HG02973 (cell line): Measurements from ENCODE around the gene ZNF184.

ENCODE experiments used
- ATAC-seq: cut with Tn5 transposase; IDR thresholded peaks from one replicate; pipeline ENCODE4 v1.9.1; 2021; ENCODE audit warnings: moderate library complexity; ENCODE audit not compliant: unreplicated experiment

ZNF184 gene

DNA sequence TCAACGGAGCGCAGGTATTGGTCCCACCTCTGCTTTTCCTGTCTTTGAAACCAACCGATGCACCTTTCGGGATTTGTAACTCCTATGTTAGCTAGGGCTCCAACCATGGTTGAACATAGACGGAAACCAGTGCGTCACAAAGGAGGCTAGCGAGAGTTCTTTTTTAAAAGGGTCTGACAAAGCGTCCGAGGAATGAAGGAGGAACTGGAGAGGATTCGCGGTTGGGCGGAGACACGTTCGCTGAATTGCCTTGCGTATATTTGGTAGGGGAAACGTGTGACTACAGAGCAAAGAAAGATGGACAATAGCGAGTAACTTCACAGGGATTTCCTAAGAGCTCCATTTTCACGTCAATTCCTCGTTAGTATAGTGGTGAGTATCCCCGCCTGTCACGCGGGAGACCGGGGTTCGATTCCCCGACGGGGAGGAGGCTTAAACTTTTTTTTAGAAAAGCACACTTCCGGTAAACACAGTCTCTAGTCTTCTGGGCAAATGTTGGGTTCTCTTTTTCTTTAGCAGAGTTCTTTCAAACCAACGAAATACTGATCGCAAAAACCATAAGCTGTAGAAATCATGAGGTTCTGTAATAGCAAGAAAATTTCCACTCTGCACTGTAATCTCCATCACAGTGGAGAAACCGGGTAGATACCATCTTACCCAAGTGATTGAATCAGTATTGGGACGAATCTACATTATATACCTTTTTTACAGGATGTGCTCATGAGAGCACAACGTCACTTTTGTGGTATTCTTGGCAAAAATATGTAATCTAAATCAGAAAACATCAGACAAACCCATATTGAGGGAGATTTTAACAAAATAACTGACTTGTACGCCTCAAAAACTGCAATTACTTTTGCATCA, 6.6 kb upstream of the ZNF184 start:
- ATAC-seq: peak; percentile 49

DNA sequence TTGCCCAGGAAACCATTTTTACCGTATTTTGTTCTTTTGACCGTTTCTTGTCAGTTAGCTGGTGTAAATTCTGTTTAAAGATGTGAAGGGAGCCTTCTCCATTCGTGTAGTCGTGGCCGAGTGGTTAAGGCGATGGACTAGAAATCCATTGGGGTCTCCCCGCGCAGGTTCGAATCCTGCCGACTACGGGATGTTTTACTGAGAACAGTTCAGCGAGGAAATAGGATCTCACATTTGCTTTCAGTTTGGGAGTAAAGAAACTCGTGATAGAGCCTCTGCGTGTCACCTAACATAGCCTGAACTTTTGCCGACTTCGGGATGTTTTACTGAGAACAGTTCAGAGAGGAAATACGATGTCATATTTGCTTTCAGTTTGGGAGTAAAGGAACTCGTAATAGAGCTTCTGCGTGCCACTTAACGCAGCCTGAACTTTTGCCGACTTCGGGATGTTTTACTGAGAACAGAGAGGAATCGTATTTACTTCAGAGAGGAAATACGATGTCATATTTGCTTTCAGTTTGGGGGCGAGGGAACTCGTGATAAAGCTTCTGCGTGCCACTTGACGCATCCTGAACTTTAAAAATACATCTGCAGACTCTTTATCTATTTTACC, 5.9 kb upstream of the ZNF184 start:
- ATAC-seq: peak; percentile 50

DNA sequence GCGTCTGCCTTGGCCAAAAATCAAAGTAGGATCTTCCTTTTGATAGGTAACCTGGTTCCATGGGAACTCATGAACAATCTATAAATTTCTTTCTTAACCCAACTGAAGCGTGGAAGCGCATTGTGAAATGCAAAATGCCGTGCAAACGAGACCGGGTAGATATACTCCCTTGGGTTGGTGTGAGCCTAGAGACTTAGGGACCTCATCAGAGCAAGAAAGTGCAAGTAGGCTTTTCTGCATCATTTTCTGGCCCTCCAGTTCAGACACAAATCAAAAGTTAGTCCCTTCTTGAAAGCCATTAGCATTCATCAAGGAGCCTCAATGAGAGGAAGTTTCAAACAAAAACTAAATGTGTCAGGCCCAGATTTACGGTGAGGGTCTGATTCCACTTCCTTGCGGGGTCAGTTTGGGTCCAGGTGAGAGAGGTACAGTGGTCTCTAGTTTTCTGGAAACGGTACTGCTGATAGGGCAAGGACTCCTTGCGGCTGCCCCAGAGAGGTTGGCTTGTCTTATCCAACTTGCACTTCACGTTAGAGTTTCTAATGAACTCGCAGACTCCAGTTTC, 5.3 kb upstream of the ZNF184 start:
- ATAC-seq: peak; percentile 15

DNA sequence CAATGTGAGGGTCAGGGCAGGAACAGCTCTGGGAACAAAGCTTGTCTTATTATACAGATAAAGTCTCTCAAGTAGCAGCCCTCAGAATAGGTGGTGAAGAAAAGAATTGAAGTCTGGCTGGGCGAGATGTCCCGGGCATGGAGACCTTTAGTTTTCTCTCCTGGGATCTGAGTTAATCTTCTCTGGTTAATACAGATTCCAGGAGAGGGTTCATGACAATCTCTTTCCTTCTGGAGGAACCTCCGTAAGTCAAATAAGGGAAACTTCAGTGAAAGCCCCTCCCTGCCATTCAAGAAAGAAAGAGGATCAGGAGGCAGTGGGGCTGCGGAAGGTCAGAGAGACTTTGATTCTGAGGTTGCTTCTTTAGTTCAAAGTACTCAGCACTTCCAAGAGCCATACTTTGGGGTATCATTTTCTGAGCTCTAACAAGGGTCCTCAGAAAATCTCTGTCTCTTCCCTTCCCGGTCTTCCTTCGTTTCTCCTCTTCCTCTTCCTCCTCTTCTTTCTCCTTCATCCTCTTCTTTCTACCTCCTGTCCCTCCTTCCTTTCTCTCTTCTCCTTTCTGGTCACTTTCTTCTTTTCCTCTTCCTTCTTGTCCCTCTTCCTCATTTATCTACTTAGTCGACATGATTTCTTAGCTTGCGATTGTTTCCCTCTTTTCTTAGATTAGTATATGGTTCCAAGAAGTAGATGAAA, 4.6 kb upstream of the ZNF184 start:
- no peak for ATAC-seq

DNA sequence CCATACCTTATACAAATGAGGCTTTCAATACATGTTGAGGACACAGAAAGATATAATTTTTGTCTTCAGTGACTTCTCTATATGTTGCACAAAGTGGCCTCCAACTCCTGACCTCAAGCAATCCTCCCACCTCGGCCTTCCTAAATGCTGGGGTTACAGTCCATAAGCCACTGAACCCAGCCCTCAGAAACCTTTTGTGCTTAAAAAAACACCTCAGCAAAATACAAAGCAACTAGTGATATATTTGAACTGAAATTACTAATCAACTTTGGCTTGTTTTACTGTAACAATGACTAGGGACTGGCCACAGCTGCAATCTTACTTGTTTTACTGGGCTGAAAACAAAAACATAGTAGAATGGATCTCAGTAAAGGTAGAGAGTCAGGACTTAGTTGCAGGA, 3.2 kb upstream of the ZNF184 start:
- ATAC-seq: no peak

DNA sequence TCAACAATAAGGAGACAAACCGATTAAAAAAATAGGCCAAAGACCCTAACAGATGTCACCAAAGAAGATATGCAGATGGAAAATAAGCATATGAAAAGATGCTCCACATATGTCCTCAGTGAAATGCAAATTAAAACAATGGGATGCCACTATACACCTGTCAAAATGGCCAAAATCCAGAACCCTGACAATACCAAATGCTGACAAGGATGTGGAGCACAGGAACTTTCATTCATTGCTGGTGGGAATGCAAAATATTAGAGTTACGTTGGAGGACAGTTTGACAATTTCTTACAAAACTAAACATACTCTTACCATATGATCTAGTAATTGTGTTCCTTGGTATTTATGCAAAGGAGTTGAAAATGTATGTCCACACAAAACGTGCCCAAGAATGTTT, 1.8 kb upstream of the ZNF184 start:
- ATAC-seq: no peak

DNA sequence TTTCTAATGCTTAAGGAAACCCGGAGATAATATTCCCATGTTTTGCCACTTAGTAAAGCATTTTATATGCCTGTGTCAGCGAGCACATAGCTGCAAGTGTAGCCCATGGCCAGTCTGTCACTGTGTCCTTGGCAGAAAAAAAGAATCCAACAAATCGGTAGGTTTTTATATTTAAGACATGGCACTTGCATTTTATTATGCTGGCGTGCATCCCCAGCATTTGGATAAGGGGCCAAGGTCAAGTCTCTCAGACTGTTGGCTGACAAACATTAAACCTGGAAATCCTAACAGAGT, 1.2 kb upstream of the ZNF184 start:
- ATAC-seq: no peak

DNA sequence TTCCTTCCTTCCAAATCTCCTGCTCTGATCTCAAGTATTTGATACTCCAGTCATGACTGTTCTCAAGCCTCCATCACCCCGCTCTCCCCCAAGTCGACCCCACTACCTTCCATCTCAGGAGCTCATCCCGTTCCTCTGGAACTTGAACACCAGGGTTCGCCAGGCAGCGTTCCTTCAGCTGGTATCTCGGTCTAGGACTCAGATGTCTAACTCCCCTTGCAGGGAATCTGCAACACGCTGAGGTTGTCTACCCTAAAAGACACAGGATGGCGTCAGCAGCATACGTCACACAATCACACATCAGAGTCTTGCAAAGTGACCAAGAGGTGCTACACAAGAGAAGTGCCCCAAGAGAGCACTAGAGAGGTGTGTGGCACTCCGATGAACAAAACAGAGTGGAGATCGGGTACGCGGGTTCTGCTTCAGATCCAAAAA, 706 bp downstream of the ZNF184 start:
- peak; percentile 42 for ATAC-seq

DNA sequence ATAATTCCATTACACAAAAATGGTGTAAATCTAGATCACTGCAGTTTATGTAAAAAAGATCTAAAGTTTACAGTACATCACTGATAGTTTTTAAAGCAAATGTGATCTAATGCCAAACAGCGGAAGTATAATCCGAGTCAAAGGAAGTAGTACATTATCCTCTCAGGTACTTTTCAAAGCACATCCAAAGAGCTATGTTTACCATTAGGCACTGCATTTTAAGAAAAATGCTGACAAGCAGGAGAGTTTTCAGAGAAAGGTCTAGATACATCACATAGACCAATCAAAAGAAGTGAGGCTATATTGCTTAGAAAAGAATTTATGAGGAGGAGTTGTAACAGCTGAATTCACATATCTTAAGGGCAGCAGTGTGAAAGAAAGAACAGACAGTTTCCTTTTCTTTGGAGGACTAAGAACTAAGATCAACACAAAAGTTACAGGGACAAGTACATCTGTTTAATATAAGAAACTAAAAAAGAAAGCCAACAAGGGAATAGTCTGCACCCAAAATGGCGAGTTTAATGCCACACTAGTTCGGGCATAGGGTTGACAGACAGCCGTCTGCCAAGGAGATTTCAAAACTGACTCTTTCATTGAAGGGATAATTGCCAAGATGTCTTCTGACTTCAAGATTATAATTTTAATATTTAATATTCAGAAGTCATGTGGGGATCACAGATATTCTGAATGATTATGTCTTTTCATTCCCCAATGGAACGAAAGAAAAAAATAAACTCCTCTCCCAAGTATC, 1.4 kb downstream of the ZNF184 start:
- no peak for ATAC-seq

DNA sequence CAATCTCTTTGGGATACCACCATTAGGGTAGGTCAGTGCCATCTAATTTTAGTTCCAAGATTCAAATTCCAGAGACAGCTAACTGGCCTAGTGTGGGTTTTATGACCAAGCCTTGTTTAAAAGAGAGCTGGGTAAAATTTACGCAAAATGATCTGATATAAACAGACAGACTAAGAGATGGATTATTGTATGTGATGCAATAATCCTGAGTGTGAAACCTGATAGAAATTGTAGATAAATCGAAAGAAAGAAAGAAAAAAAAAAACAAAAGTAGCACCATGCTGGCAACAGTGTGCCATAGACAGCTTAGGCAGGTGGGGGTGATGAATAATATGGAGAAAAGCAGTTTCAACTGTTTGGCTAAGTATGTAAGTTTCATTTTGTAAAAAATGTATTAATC, 2.9 kb downstream of the ZNF184 start:
- ATAC-seq: no peak

DNA sequence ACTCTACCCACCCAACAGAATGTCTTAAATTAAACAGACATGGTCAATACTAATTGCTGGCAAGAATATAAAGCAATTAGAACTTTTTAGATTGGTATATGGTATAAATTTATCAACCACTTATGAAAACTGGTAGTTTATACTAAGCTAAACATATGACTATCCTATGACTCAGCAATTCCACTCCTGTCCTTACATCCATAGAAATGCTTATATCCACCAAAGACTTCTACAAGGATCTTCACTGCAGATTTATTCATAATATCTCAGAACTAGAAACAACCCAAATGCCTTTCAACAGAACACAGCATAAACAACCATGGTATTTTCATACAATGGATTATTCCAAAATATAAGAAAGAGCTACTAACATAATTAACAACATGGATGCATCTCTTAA, 4.6 kb downstream of the ZNF184 start:
- no peak for ATAC-seq

DNA sequence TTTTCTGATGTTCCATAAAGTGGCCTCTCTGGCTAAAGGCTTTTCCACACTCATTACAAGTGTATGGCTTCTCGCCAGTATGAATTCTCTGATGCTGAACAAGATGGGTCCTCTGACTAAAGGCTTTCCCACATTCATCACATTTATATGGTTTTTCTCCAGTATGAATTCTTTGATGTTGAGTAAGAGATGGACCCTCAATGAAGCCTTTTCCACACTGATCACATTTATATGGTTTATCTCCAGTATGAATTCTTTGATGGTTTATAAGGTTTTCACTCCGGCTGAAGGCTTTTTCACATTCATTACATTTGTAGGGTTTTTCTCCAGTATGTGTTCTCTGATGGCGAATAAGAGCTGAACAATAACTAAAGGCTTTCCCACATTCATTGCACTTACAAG, 20.4 kb downstream of the ZNF184 start:
- no peak for ATAC-seq

DNA sequence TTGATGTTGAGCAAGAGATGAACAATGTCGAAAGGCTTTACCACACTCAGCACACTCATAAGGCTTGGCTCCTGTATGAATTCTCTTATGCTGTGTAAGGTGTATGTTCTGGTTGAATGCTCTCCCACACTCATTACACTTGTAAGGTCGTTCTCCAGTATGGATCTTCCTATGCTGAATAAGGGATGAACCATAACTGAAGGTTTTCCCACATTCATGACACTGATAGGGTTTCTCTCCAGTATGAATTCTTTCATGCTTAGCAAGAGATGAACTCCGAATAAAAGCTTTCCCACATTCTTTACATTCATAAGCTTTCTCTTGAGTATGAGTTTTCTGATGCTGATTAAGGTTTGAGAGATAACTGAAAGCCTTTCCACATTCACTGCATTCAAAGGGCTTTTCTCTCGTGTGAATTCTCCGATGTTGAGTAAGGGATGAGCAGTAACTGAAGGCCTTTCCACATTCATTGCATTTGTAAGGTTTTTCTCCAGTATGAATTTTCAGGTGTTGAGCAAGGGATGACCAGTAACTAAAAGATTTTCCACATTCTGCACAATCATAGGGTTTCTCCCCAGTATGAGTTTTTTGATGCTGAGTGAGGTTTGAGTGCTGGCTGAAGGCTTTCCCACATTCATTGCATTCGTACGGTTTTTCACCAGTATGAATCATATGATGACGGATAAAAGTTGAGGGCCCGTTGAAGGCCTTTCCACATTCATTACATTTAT, 21.1 kb downstream of the ZNF184 start:
- no peak for ATAC-seq

DNA sequence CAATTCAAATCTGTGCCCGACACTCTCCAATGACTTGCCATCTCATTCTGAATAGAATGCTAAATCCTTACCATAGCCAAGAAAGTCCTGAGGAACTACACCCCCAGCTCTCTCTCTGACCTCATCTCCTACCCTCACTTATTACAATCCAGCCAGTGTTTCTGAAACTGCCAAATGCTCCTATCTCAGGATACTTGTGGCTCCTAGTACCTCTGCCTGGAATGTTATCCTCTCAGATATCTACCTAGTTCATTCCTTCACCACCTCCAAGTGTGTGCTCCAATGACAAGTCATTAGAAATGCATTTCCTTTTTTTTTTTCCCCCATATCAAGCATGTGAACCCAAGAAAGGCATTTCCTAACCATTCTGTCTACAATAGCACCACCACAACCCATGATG, 24.4 kb downstream of the ZNF184 start:
- no peak for ATAC-seq

DNA sequence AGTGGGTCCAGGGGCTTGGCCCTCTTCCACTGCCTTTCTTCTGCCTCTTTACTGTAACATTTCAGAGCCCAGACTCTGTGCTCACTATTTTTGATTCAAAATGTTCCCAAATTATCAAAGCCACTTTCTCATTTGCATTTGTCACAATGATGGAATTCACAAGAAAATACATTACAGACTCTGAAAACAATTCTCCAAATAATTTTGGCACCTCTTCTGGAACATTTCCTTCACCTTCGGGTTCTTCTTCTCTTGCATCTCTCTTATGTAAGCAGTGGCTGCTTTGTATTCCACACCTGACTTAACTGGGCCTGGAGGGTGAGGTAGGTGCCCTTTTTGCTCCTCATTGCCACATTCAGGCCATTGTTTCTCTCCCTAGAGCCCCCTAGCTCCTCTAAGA, 30.0 kb downstream of the ZNF184 start:
- no peak for ATAC-seq

DNA sequence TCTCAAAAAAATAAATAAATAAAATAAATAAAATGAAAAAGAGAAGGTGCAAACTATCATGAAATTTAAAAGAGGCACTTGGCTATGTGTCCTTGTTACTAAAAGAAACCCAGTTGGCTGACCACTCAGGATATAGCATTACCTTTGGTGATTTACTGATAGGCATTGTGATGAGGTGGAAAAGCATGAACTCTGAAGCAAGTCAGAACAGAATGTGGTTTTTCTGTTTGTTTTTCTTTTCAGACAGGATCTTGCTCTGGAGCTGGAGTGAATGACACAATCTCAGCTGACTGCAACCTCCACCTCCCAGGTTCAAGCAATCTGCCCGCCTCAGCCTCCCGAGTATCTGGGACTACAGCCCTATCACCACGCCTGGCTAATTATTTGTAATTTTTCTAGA, 31.9 kb downstream of the ZNF184 start:
- no peak for ATAC-seq

DNA sequence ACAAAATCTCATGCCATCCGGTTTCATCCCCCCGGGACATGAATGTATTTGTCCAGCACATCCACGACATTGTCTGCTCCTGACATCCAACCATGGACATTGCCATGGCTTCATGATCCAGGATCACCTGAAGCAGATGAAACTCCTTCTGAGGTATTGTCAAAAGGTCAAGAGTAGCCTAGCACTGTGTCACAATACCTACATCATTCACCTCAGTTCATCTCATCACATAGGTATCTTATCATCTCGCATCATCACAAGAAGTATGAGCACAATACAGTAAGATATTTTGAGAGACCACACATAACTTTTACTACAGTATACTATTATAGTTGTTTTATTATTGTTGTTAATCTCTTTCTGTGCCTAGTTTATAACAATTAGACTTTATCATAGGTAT, 33.5 kb downstream of the ZNF184 start:
- no peak for ATAC-seq

DNA sequence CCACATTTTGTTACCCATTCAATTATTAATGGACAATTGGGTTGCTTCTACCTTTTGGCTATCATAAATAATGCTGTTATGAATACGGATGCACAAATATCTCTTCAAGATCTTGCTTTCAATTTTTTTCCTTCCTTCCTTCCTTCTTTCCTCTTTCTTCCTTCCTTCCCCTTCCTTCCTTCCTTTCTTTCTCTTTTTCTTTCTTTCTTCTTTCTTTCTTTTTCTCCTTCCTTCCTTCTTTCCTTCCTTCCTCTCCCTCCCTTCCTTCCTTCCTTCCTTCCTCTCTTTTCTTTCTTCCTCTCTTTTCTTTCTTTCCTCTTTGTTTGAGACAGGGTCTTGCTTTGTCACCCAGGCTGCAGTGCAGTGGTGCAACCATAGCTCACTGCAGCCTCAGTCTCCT, 39.2 kb downstream of the ZNF184 start:
- ATAC-seq: no peak

DNA sequence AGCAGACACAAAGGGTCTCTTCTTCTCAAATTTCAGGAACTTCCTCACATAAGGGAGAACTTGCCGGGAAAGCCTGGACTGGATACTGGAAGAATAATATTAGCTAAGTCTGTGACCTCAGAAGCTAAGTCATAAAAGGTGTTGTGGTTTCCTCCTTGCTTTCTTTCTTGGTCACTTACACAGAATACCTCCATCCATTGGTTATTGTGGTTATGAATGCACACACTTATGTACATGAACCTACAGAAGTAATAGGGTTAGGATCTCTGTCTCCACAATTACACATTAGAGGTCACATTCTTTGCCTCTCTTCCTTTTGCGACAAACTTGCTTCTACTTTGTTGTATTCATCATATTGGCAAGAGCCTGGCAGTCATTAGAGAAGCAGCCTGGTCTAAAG, 43.9 kb downstream of the ZNF184 start:
- no peak for ATAC-seq

DNA sequence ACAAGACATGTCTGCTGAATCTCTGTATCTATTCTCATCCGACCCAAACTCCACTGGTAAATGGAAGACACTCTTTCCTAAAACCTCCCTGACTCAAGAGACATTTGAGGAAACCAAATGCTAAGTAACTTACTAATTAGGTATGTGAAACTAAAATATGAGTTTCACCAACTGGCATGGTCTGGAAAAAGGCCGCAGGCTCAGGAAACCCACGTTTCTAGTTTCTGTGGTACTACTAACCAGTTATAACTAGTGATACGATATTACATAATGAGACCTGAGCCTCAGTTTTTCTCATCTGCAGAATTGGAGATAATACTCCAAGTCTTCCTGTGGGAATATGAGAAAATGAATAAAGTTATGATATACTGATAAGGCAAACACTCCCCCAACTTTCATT, 44.4 kb downstream of the ZNF184 start:
- ATAC-seq: no peak
